Measurements from ENCODE around the gene DPP10.
"Not testable (repeated sequence)": the region's sequence is repeated elsewhere in the genome, so short reads cannot be mapped to it uniquely, and the experiment has no call there.

Gene DPP10

GRCh38 chr2:115413791-115414190 is 971.4 kb downstream of the DPP10 start:
- no peak for TF ChIP-seq CTCF (conservative IDR thresholded peaks at IDR 0.05; ENCODE audit: low read depth)
- H3K27ac ChIP-seq = no peak overlapping the region
- CTCF ChIA-PET = no interaction called here
- no peak for DNase-seq (ENCODE audit: low spot score)
- POLR2A ChIA-PET (ENCODE audit: low non-redundant PET) = no interaction called here

- CTCF ChIA-PET = no interaction called here
- DNase-seq (ENCODE audit: low spot score) = no peak
- TF ChIP-seq CTCF (conservative IDR thresholded peaks at IDR 0.05; ENCODE audit: low read depth) = no peak
- POLR2A ChIA-PET (ENCODE audit: low non-redundant PET) = no interaction called here
- H3K27ac ChIP-seq = no peak overlapping the region
Observed at GRCh38 chr2:115414466-115414865, 972.0 kb downstream of the DPP10 start.

GRCh38 chr2:115422004-115422634 is 979.7 kb downstream of the DPP10 start:
- DNase-seq (ENCODE audit: low spot score) = no peak
- ChIA-PET POLR2A (ENCODE audit: low non-redundant PET) (no interaction called here), CTCF (no interaction called here)
- H3K27ac ChIP-seq = no peak overlapping the region
- no peak for TF ChIP-seq CTCF (conservative IDR thresholded peaks at IDR 0.05; ENCODE audit: low read depth)

- ChIA-PET POLR2A (ENCODE audit: low non-redundant PET) (no interaction called here), CTCF (interaction anchor here (0.6 kb wide), 1 partner anchor 367 kb away, joined by 3 read pairs; no protein-coding TSS in a partner anchor)
- TF ChIP-seq CTCF (conservative IDR thresholded peaks at IDR 0.05; ENCODE audit: low read depth) = no peak
- H3K27ac ChIP-seq = no peak overlapping the region
- DNase-seq (ENCODE audit: low spot score) = no peak
Observed at GRCh38 chr2:115427436-115427835, 985.0 kb downstream of the DPP10 start.

DNA sequence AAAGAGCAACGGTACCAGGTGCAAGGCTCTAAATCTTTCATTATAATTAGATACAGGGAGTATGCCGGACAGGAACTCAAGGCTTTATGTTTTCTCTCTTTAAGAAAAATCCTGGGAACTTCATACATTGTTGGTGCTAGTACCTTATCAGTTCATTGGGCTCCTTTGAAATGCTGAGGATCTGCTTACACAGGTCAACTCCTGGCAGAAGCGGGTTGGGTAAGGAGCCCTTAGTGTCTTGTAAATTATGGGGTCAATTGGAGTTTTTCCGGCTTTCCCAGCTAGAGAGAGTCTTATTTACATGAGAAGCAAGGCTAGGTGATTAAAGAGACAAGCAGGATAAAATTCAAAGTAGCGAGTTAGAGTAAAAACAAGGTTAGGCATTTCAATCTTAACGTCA is 998.3 kb downstream of the DPP10 start:
- POLR2A ChIA-PET (ENCODE audit: low non-redundant PET); DNase-seq (ENCODE audit: low spot score); H3K27ac ChIP-seq: not testable (repeated sequence)
- CTCF ChIA-PET = interaction anchor here (0.6 kb wide), 1 partner anchor 30 kb away, joined by 3 read pairs; no protein-coding TSS in a partner anchor

DNA sequence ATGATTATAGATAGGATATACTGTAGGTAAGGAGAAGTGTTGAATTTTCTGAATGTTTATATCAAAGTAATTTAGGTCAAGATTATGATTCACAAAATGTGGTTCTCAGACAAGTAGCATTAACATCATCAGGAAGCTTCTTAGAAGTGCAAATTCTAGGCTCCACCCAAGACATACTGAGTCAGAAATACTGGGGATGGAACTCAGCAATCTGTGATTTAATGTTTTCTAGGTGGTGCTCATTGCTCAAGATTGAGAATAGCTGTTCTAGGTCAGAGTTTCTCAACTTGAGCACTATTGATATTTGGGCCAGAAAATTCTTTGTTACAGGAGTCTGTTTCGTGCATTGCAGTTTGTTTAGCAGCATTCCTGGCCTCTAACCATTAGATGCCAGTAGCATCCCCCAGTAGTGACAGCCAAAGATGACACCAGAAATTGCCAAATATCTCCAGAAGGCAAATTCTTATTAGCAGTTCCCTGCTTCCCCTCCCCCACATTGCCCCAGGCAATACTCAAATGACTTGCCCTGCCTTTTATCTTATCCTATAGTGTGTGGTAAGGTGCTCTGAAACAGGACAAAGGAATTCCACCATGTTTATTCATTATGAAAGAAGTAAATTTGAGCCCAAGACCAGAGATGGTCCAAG is 1001.2 kb downstream of the DPP10 start:
- POLR2A ChIA-PET (ENCODE audit: low non-redundant PET) = no interaction called here
- DNase-seq (ENCODE audit: low spot score) = no peak
- H3K27ac ChIP-seq = no peak overlapping the region

More for the DNA sequence above, 1001.2 kb downstream of the DPP10 start:
- TF ChIP-seq CTCF (conservative IDR thresholded peaks at IDR 0.05; ENCODE audit: low read depth) = no peak
- CTCF ChIA-PET = no interaction called here
